GM19351 (cell line): Measurements from ENCODE around the gene CDH22.

Experiments
- ATAC-seq: cut with Tn5 transposase; IDR thresholded peaks from one replicate; pipeline ENCODE4 v1.9.1; 2021; ENCODE audit warnings: mild to moderate bottlenecking, moderate library complexity; ENCODE audit not compliant: unreplicated experiment

The CDH22 gene

DNA sequence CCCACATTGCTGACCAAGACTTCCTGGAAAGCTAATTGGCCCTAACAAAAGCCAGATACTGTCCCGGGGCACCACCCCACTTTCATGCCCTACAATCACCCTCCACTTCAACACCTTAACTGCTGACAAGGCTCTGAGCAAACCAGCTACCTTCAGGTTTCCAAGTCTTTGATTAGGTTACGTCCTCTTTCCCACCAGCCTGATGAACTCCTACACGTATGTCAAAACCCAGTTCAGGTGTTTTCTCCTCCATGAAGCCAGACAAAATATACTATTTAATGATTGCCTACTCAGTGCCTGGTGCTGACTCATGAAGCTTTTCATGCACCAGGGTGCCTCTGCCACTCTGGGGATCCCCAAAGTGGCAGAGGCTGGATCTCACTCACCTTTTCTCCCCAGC lies 58.6 kb downstream of the CDH22 start:
- no peak for ATAC-seq

DNA sequence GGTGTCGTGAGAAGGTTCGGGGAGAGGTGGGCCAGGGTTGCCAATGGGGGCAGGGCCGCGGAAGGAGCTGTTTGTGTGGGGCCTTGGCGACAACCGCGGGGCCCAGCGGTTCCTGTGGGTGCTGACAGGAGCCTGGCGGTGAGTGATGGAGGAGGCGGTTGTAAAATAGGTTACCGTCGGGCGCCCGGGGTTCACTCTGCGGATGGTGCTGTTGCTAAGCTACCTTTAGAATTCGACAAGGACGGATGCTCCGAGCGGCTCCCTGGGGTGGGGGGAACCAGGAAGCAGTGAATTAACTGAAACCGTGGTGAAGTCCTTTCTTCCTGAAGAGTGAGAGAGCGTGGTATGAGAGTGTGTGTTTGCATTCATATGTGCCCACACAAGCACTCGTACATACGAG lies 61.7 kb downstream of the CDH22 start:
- ATAC-seq: no peak

DNA sequence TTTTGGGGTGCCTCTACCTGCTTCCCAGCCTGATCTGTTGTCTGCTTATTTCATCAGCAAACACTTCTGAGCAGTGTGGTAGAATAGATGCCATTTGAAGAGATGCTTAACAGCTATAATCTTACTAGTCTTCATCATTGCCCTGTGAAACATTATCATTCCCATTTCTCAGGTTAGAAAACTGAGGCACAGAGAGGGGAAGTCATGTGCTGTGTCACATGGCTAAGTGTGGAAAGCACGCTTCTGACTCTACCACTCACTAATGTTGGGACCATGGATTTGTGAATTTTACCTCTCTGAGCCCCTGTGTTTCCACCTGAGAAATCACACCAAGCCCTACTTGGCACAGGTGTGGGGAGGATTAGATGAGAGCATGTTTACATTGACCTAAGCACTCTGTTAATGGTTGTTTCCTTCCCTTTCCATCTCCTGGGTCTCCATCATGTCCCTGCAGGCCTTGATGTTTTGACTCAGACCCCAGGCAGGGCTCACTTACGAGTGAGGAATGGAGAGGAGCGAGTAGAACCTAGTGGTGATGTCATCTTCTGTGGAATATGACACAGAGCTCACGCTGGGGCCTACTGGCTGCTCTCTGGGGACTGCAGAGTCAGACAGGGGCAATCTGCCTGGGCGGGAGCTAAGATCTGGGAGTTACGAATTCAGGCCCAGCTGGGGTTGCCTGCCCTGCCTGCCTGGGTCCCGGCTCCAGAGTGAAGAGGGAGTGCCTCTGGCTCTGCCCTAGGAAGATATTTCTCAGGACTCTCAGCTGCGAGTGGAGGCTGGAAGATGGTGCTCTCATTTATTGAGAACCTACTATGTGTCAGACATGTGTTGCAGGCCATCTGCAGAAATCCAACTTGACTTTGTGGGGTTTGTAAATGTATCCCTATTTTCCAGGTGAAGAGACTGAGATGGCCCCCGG lies 64.3 kb downstream of the CDH22 start:
- ATAC-seq: no peak

DNA sequence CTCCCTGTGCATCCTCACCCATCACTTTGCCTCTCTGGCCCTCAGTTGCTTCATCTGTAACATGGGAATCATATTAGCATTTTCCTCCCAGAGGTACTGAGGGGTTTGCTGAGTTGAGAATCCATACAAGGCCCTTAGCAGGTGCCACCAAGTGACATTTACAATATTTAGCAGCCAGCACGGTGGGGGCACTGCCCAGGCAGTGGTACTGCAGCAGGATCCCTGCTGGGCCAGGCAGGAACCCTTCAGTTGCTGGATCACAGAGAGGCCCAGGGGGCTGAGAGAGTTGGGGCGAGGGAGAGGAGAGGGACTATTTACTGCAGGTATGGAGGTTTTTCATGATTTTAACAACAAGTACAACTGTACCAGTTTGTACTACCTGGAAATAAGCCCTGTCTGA lies 65.9 kb downstream of the CDH22 start:
- no peak for ATAC-seq

DNA sequence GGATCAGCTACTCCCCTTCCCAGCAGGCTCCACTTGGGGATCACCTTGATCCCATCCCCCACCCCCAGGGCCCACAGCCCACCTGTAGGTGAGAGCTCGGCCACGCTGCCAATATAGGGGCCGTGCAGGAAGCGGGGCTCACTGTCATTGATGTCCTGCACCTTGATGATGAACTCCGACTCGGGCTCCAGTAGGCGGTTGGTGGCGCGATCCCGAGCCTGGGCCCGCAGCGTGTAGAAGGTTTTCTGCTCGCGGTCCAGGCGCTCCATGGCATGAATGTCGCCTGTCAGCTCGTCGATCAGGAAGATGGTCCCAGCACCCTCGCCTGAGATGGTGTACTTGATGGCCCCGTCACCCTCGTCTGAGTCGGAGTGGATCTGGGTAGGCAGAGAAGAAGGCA lies 67.4 kb downstream of the CDH22 start:
- ATAC-seq: no peak

DNA sequence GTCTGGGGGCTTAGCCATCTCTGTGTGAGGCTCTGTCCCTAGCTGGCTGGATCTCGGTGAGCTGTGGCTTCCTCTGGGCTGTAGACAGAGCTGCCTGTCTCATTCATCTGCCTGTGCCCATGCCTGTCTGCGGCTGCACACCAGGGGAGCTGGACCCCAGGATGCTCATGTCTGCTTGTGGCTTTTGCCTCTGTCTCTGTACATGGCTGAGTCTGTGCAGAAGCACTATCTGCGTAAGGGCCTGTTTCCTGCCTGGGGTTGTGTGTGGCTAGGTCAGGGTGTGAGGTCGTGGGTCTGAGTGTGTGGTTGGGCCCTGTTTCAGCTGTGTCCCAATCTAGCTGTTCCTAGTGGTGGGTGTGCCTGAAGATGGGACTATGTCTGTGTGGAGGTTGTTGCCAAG lies 68.2 kb downstream of the CDH22 start:
- ATAC-seq: no peak

DNA sequence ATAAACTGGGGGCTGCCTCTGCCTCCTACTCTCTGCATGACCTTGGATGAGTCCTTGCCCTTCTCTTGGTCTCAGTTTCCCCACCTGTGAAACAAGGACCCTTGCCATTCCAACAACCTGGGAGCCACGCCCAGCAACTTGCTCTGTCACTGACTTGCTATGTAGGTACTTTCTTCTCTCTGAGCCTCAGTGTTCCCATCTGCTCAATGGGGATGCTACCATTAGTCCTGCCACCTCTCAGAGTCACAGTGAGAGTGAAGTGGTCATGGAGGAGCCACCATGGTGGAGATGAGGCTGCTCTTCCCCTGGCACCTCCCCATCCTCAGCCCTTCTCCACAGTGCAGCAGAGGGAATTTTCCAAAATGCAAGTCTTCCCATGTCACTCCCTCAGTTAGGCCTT lies 70.6 kb downstream of the CDH22 start:
- ATAC-seq: no peak

DNA sequence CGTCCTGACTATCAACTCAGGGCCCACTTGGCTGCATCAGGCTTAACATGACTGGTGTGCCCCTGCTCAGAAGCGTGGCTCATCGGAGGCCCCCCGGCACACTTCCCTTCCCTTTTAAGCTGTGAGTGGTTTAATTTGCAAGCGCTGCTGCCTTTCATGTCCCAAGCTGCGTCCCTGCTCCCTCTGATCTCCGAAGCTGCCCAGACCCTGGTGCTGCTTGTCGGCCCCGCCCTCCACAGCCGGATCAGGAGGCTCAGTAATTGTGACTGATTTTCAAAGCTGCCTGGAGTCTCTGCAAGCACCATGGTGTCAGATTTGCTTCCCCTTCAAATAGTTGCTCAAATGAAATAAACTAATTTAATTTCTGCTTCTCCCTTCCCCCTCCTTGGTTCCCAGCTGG lies 71.1 kb downstream of the CDH22 start:
- no peak for ATAC-seq

DNA sequence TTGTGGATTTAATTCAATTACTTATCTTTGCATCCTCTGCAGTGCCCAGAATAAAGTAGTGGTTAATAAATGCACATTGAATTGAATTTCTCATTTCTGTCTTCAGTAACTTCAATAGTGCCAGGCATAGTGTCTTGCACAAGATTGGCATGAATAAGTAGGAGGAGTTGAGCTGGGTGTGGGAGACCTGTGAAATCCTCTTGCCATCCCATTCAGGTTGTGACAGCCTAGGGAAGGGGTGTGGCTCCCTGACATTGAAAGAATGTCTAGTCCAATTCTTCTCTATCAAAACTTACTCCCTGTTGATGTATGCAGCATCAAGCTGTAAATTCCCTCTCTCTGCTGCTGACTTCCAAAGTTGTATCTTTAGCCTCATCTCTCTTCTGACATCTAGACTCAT lies 73.2 kb downstream of the CDH22 start:
- ATAC-seq: no peak

DNA sequence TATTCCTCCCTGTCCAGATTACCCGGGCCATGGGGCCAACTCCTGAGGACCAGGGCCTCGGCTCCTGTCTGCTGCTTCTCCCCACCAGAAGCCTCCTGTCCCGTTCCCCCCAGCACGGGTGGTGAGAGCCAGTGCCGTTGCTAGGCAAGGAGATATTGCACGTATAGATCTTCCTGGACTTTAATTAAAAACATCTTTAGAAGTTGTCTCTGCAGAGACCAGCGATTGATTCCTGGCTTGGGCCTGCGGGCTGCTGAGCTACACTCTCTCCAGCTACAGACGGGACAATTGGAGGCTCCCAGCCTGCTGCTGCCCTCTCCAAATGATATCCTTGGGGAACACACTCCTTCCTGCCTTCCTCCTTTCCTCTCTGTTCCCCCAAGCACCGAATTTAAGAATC lies 74.6 kb downstream of the CDH22 start:
- ATAC-seq: no peak

DNA sequence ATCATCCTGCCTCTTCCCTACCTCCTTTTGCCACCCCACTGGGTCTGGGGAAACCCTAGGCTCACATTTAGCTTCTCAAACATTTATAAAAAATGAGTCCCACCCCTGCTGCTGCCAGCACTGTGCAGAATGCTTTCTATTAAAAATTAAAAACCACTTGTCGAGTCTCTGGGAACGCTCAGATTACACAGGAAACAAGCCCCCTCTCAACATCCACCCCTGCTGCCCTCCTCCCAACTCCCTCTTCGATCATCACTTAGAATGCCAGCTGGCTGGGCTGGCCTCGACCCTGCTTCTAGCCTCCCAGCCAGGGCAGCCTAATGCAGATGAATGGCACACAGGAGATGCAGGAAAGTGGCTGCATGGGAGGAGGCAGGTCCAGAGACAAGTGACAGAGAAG lies 75.8 kb downstream of the CDH22 start:
- ATAC-seq: no peak

DNA sequence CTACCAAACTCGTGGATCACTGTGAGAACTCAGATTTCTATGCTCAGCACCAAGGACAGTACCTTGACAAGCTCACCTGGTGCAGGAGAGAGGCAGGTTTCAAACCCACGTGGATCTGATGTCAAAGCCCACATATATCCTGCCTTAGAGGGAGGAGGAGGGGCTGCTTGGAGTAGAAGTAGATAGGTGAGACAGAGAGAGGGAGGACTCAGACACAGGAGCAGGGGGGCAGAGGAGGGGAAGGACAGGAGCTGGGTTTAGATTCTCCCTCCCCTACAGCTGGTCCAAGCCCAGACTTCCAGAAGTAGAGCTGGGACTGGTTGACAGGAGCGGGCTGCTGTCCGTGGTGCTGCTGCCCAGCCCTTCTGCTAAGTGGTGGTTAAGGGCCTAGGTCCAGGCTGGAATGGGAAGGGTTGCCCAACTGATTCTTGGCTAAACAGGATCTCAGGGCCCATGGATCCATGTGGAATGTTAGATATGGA lies 77.5 kb downstream of the CDH22 start:
- no peak for ATAC-seq

DNA sequence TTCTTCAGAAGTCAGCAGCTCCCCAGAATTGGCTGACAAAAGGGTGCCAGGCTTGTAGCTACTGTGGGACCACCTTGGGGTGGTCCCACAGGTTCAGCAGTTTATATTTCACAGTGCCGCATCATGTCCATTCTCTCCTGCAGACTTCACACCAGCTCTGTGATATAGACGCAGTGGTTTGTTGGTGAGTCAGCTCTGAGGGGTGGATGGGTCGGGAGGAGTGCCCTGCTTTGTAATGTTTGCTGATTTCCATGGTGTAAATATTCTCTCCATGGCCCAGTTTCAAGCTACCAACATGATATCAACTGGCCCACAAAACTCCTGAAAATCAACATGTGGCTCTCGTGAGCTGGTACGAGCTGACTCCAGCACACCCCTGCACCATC lies 78.2 kb downstream of the CDH22 start:
- ATAC-seq: no peak

DNA sequence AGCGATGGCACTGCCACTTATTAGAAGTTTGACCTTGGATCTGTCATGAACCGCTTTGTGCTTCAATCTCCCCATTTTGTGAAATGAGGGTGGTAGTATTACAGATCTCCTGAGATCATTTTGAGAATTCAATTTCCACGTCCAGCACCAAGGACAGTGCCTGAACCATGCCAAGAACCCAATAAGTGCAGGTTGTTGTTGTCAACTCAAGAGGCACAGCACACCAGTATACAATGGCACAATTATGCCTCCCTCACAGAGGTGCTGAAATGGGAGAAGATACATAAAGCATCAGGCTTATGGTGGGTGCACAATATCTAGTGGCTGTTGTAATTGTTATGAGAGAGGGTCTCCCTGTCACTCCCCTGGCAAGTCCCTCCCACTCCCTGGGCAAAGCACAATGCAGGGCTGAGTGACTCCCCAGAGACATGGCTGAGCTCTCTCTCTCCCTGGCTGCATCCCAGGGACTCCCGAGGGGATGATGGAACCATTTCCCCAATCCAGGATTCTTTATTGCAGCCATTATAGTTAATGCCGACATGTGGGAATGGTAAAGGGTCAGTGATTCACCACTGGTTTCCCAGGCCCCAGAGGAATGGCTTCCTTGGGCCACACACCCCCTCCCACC lies 78.7 kb downstream of the CDH22 start:
- no peak for ATAC-seq

DNA sequence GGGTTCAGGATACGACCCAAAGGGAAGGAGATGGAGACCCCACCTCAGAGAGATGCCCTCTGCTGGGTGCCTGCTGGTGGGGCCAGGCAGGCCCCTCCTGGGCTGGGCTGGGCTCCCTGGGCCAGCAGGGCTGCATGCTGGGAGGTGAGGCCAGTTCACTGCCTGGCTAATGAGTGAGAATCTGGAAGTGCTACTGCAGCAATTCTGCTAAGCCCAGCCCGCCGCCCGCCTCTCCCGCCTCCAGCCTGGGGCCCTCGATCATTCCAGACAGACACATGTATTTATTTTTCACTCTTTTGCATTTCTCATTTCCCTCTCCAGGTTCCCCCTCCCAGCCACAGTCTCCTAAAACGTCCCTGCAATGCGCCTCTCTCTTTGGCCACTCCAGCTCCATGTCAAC lies 79.6 kb downstream of the CDH22 start:
- no peak for ATAC-seq

DNA sequence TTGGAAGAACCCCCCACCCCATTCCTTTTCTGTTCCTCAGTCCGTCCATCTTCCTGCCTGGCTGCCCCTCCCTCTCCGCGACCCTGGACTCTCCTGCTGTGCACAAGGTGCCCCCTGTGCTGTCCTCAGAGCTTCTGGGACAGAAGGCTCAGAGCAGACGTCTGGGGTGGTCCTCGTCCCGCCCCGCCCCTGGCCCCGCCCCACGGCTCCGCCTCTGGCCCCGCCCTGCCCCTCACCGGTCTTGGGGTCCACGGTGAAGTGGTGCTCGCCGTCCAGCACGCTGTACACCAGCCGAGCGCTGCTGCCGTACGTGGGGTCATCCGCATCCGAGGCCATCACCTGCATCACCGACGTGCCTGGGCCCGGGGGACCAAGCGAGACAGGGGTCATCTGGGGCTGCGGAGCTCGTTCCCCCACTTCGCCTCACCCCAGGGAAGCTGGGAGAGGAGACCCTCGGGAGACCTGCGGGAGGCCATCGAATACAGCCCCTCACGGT lies 81.0 kb downstream of the CDH22 start:
- ATAC-seq: no peak

DNA sequence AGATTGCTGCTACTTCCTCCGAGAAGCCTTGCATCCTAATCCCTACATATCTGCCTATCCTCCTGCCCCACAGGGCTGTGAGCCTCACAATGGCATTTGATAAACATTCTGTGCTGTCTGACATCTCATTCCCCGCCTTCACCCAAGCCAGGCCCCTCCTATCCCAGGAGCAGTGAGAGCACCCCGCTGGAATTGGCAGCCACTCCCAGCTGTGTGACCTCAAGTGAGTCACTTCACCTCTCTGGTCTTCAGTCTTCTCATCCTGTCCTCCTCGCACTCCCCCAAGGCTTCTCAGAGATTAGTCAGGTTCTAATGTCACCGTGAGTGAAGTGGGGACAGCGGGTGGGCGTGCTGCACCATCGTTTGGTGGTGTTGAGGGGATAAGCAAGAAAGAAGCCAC lies 81.7 kb downstream of the CDH22 start:
- ATAC-seq: no peak

DNA sequence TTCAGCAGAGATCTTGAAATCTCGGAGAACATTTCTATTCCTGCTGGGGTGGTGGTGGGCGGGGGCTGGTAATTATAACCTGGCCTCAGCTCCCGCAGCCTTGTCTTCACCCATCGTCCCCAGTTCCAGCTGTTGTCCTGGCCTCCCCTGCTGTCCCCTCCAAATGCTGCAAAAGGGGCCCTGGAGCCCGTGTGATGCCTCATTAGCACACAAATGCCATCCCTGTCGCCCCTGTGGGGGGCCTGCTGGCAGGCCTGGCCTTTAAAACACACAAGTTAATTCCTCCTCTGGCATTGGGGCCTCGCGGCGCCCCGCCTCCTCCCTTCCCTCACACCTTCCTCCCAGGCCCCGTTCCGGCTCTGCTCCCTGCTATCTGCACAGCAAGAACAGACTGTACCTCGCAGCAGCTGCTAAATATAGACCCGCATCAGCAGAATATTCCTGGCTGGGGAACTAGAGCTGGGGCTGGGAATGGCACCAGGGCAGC lies 85.7 kb downstream of the CDH22 start:
- ATAC-seq: no peak

DNA sequence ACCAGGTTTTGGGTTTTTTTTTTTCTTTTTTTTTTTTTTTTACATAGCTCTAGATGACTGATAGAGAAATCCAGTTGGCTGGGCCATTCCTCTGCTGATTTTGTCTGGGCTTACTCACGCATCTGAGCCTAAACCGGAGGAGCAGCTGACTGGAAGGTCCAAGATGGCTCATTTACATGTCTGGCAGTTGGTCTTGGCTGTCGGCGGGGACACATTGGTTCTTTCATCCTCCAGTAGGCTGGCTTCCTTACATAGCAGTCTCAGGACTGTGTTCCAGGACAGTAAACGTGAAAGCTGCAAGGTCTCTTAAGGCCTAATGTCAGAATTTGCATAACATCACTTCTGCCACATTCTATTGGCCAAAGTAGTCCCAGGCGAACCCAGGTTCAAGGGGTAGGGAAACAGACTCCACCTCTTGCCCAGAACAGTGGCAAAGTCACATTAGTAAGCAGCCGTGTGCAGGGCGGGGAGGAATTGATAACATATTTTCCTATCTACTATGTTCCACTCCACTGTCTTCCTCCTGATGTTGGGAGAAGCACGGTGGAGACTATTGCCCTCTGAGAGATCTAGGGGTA lies 87.0 kb downstream of the CDH22 start:
- no peak for ATAC-seq

DNA sequence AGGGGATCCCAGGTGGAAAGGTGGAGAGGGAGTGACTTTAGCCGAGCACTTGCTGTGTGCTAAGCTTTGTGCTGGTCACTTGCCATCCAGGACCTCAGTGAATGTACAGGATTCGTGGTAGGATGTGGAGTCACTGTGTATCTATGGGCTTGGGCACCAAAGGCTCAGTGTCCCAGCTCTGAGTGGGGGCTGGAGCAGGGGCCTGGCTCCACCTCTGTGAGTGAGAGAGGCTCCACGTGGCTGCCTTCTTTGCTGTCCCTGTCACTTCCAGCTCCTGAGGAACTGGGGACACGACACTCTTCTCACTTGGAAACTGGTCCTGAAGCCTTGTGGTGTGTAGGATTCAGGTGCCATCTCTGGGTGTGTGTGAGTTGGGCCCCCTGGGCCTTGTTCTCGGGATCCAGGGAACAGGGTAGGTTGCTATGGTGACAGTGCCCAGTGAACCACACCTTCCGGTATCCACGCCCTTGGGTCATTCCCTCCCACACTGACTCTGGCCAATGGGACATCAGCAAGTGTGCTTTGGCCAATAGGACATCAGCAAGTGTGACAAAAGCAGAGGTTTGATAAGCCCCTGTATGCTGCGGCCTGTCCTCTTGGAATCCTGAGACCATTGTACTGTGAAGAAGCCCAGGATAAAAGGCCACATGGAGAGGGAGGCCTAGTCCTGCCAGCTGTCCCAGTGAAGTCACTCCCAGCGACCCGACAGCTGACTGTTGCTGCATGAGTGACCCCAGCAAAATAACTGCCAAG lies 87.7 kb downstream of the CDH22 start:
- no peak for ATAC-seq

DNA sequence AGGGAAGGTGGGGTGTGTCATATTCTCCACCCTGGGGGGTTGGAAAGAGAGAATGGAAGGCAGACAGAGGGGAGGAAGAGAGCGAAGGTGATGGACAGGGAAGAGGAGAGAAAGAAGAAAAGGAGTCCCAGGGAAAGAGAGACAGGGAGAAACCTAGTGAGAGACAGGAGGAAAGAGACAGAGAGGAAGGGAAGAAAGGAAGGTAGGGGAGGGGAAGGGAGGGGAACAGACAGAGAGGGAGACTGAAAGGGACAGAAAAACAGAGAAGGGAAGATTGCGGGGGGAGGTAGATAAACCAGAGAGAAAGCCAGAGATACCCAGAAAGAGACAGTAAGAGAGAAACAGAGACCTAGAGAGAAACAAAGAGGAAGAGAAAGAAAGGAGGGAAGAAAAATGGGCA lies 88.4 kb downstream of the CDH22 start:
- no peak for ATAC-seq
